Skeletal muscle tissue (tissue), 4 donors: ENCODE results near the gene ZNRF2. TPM values are rescaled to one million over a fixed set of nuclear protein-coding genes. Genes with fewer than 3 reads are reported as not detected.

Experiments used
- H3K27ac ChIP-seq: one replicate; pipeline ENCODE4 v1.7.0; 2013; ENCODE audit warnings: mild to moderate bottlenecking, low read depth, low read length, inconsistent platforms
- H3K27me3 ChIP-seq, 3 donors: one replicate each; pipeline ENCODE4 v1.7.0; 2013; ENCODE audit warnings: low read length in 3 of 3; ENCODE audit not compliant: control insufficient read depth in 3 of 3, insufficient read depth in 3 of 3
- H3K36me3 ChIP-seq, 3 donors: one replicate each; pipeline ENCODE4 v1.7.0; 2013; ENCODE audit warnings: low read length in 3 of 3; ENCODE audit not compliant: control insufficient read depth in 3 of 3, insufficient read depth in 3 of 3
- H3K4me1 ChIP-seq, 3 donors: one replicate each; pipeline ENCODE4 v1.7.0; 2013; ENCODE audit warnings: low read length in 3 of 3, mild to moderate bottlenecking in 3 of 3; ENCODE audit not compliant: control insufficient read depth in 3 of 3, insufficient read depth in 3 of 3
- H3K4me3 ChIP-seq, 3 donors: one replicate each; pipeline ENCODE4 v1.7.0; 2013; ENCODE audit warnings: low read length in 3 of 3
- H3K9ac ChIP-seq, 3 donors: one replicate each; pipeline ENCODE4 v1.7.0; 2013; ENCODE audit warnings: low read length in 3 of 3, mild to moderate bottlenecking in 3 of 3, moderate library complexity in 2 of 3, low read depth in 1 of 3
- H3K9me3 ChIP-seq, 3 donors: one replicate each; pipeline ENCODE4 v1.7.0; 2013; ENCODE audit warnings: low read length in 3 of 3; ENCODE audit not compliant: control insufficient read depth in 3 of 3
- total RNA-seq: library from RNA; depleted of rRNA; stranded (reverse); fragments of >200 nt; gene quantifications from one replicate; pipeline ENCODE4 v1.2.3, GENCODE V29; 2014
- donor health status: Osteomylitis.

Gene ZNRF2
- total RNA-seq, 1 donor from 2014 or later: 10.4 TPM

GRCh38 chr7:30389791-30390190, 105.4 kb downstream of the ZNRF2 start:
- Histone ChIP-seq H3K4me1 (peaks cover 0 to 3% (median 0%) of the 10 kb centered on the region in 3 donors), H3K36me3 (peaks cover 0 to 3% (median 0%) of the 10 kb centered on the region in 3 donors), H3K27ac (no peak overlapping the region), H3K4me3 (no peak overlapping the region), H3K9ac (no peak overlapping the region), H3K9me3 (no peaks in the 10 kb centered on the region), H3K27me3 (no peaks in the 10 kb centered on the region)

DNA sequence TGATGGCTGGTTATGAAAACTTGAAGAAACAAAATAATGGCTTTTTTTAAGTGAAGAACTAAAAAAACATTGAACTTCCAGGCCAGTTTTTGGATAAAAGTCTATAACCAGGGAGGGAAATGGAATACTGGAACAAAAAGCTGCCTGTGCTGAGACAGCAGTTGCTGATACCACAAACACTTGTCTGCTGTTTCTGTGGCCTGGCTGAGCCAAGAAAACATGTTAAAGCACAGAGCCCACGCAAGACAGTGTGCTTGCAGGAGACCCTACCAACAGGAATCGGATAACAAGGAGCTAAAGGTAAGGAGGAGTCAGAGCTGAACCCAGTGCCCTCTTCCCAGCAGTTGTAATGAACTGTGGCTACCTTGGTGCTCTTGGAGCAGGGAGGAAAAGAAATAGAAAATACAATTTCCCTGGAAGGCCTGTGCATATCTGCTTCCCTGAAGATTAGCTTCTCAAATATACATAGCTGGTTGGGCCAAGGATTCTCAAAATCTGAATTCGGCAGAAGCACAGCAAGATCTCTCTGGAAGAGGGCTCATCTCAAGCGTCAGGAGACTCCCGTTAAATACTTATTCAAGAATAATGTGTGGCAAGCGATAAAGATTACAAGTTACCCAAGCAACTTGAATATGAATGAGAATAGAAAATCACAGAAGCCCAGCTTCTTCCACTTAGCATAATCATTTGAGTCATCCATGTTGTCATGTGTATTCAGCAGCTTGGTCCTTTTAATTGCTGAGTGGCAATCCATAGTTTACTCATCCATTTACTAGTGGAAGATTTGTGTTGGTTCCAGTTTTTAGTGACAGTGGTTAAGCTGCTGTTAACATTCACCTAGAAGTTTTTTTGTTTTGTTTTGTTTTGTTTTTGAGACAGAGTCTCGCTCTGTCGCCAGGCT, 106.6 kb downstream of the ZNRF2 start:
- H3K36me3 ChIP-seq: peaks cover 0 to 3% (median 0%) of the 10 kb centered on the region in 3 donors
- H3K9ac ChIP-seq: no peak overlapping the region
- peaks cover 0 to 3% (median 0%) of the 10 kb centered on the region in 3 donors for H3K4me1 ChIP-seq
- H3K27ac ChIP-seq: no peak overlapping the region
- no peaks in the 10 kb centered on the region for H3K27me3 ChIP-seq
- no peaks in the 10 kb centered on the region for H3K9me3 ChIP-seq
- no peak overlapping the region for H3K4me3 ChIP-seq

GRCh38 chr7:30391806-30392205, 107.4 kb downstream of the ZNRF2 start:
- no peaks in the 10 kb centered on the region for H3K27me3 ChIP-seq
- H3K9me3 ChIP-seq: no peaks in the 10 kb centered on the region
- peaks cover 0 to 3% (median 0%) of the 10 kb centered on the region in 3 donors for H3K4me1 ChIP-seq
- no peak overlapping the region for H3K9ac ChIP-seq
- no peak overlapping the region for H3K4me3 ChIP-seq
- no peak overlapping the region for H3K27ac ChIP-seq
- H3K36me3 ChIP-seq: peaks cover 0 to 3% (median 0%) of the 10 kb centered on the region in 3 donors

- no peak overlapping the region for H3K9ac ChIP-seq
- H3K27ac ChIP-seq: no peak overlapping the region
- no peaks in the 10 kb centered on the region for H3K36me3 ChIP-seq
- H3K9me3 ChIP-seq: no peaks in the 10 kb centered on the region
- H3K4me1 ChIP-seq: peaks cover 0 to 3% (median 0%) of the 10 kb centered on the region in 3 donors
- no peak overlapping the region for H3K4me3 ChIP-seq
- no peaks in the 10 kb centered on the region for H3K27me3 ChIP-seq
Observed at GRCh38 chr7:30395676-30396075, 111.3 kb downstream of the ZNRF2 start.

DNA sequence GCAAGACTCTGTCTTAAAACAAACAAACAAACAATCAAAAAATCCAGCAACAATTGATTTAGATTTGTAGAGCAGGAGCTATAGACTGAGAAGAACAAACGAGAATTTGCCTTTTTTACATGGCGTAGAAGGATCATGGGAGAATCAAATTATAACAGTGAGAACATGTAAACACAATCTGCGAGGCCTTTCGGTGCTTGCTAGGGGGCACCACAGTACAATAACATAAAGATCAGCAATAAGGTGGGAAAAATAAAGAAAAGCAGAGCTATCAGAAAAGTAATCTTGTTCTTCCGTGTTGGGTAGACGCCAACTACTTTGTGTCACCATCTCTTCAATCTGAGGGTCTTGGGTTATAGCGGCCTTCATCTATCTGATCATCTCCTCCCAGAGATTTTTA, 112.0 kb downstream of the ZNRF2 start:
- Histone ChIP-seq H3K9me3 (no peaks in the 10 kb centered on the region), H3K4me1 (no peaks in the 10 kb centered on the region), H3K4me3 (no peak overlapping the region), H3K27ac (no peak overlapping the region), H3K27me3 (no peaks in the 10 kb centered on the region), H3K9ac (no peak overlapping the region), H3K36me3 (no peaks in the 10 kb centered on the region)

- H3K9ac ChIP-seq: no peak overlapping the region
- H3K9me3 ChIP-seq: no peaks in the 10 kb centered on the region
- H3K27me3 ChIP-seq: no peaks in the 10 kb centered on the region
- H3K27ac ChIP-seq: no peak overlapping the region
- peaks cover 6 to 18% (median 9%) of the 10 kb centered on the region in 3 donors for H3K4me1 ChIP-seq
- no peak overlapping the region for H3K4me3 ChIP-seq
- H3K36me3 ChIP-seq: peaks cover 0 to 5% (median 0%) of the 10 kb centered on the region in 3 donors
Observed at GRCh38 chr7:30403477-30403876, 119.1 kb downstream of the ZNRF2 start.

- Histone ChIP-seq H3K4me1 (peaks cover 6 to 18% (median 11%) of the 10 kb centered on the region in 3 donors), H3K9ac (no peak overlapping the region), H3K4me3 (no peak overlapping the region), H3K36me3 (peaks cover 0 to 5% (median 0%) of the 10 kb centered on the region in 3 donors), H3K9me3 (no peaks in the 10 kb centered on the region), H3K27me3 (no peaks in the 10 kb centered on the region), H3K27ac (no peak overlapping the region)
Observed at GRCh38 chr7:30405179-30405578, 120.8 kb downstream of the ZNRF2 start.

DNA sequence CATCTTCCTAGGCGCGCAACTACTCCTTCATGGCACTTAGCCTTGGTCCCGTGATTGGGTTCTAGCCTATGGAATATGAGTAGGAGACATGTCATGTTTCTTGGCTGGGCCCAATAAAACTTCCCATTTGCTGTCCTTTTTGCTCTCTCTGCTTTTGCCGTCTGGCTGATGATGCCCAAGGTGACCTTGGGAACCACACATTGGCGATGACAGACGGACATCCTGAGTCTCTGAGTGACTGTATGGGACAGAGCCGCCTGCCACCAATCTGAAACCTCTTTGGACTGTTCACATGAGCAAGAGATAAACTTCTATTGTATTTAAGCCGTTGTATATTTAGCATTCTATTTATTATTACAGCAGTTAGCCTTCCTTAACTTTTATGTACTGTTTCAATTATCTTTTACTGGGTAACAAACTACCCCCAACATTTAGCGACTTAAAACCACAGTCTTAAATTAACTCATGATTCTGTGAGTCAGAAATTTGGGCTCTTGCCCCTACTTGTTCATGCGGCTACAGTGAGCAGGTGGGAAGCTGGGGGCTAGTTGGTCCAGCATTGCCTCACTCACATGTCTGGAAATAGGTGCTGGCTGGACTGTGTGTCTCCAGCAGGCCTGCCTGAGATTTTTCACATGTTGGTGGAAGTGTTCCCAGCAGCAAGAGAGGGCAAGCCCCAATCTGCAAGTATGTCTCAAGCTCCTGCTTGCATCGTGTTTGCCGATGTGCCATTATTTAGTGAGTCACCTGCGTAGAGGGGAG, 122.4 kb downstream of the ZNRF2 start:
- Histone ChIP-seq H3K4me1 (peaks cover 6 to 18% (median 12%) of the 10 kb centered on the region in 3 donors), H3K9me3 (no peaks in the 10 kb centered on the region), H3K27ac (peak overlapping the region; percentile 93), H3K36me3 (peaks cover 0 to 5% (median 0%) of the 10 kb centered on the region in 3 donors), H3K9ac (peak overlapping the region; percentile 16 to 34 (median 24)), H3K4me3 (peak overlapping the region; percentile 30 to 36 (median 33)), H3K27me3 (no peaks in the 10 kb centered on the region)

DNA sequence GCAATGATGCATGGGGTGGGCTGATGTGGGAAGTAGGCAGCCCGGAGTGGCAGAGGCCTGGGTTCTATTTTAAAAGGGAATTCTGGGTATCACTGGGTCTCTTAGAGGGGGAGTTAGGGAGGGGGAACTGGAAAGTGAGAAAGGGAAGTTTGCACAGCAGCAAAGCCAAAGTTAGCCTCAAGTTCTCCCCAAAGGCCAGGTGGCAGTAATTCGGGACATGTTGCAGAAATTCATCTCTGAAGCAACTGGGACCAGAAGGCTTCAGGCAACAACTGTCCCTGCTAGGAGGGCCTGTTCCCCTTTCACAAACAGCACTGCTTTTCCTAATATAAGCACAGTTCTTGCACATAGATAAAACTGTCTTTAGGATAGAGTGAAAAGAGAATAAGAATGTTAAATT, 126.8 kb downstream of the ZNRF2 start:
- peaks cover 4 to 16% (median 13%) of the 10 kb centered on the region in 3 donors for H3K4me1 ChIP-seq
- H3K27ac ChIP-seq: no peak overlapping the region
- no peaks in the 10 kb centered on the region for H3K9me3 ChIP-seq
- H3K36me3 ChIP-seq: no peaks in the 10 kb centered on the region
- H3K4me3 ChIP-seq: no peak overlapping the region
- H3K9ac ChIP-seq: no peak overlapping the region
- no peaks in the 10 kb centered on the region for H3K27me3 ChIP-seq

DNA sequence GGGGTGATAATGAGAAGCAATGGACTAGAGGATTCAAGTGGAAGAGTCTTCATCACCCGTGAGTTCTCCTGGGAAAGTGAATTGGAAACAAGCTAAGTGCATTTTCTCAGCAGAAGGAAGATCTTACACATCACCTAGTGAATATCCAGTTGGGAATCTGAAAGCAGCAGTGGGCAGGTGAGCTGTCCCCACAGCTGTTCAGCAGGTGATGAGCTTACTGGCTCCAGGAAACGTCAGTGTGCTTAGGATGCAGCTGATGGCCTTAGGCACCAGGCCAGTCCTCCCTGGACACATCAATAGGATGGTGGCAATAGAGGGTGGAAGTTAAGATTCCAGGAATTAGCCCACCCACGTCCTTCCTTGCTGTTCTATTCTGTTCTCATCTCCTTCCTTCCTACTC, 127.5 kb downstream of the ZNRF2 start:
- Histone ChIP-seq H3K4me3 (no peak overlapping the region), H3K4me1 (peaks cover under 1 to 13% (median 8%) of the 10 kb centered on the region in 3 donors), H3K36me3 (no peaks in the 10 kb centered on the region), H3K9me3 (no peaks in the 10 kb centered on the region), H3K27me3 (no peaks in the 10 kb centered on the region), H3K27ac (no peak overlapping the region), H3K9ac (no peak overlapping the region)
